ENCODE data around the gene DESI1.

DESI1 gene

GRCh38 chr22:41621099-41621910 is 462 bp upstream of the DESI1 start, which contains the start of gene XRCC6:
TSS of gene XRCC6 (plus strand) at chr22:41621295. CDS start at chr22:41622005, 710 bp downstream.
- ChIA-PET POLR2A (interaction anchor here (0.6 to 3.5 kb wide), 50 partner anchors 9 to 911 kb away, joined by 3 to 75 read pairs (median 4); partner anchors contain the start of genes CCDC134, CENPM, CSDC2 and PHF5A), CTCF (interaction anchor here (1.0 to 1.5 kb wide), 2 partner anchors 24 kb away, joined by 3 to 4 read pairs; no protein-coding TSS in a partner anchor)
- Histone ChIP-seq H3K9me3 (ENCODE audit: control insufficient read depth, insufficient read depth, low read depth, low read length) (no peaks in the 10 kb centered on the region), H3K4me1 (ENCODE audit: control insufficient read depth, insufficient read depth, low read length) (peaks cover 3% of the 10 kb centered on the region; the same call in 1 of the 2 replicates), H3K4me3 (ENCODE audit: low read depth, low read length) (peak within 1 kb of the TSS; percentile 98), H3K36me3 (ENCODE audit: control insufficient read depth in 2 of 2, insufficient read depth in 1 of 2, low read length in 2 of 2) (peaks cover 39 to 42% of the 10 kb centered on the region in 2 experiments), H3K27ac (ENCODE audit: extremely low read depth, low read depth, low read length) (peak within 1 kb of the TSS; percentile 97)
- no peak for TF ChIP-seq GFI1B (tag by site-specific recombination; IDR thresholded peaks at IDR 0.05)
- peak; percentile 14; the same call in 1 of the 2 replicates for TF ChIP-seq ZNF394 (tag by site-specific recombination; IDR thresholded peaks at IDR 0.05; ENCODE audit: borderline replicate concordance)
- no peak for TF ChIP-seq ZNF624 (tag by site-specific recombination; IDR thresholded peaks at IDR 0.05)
- TF ChIP-seq ZNF132 (tag by site-specific recombination; IDR thresholded peaks at IDR 0.05; ENCODE audit: borderline replicate concordance), result no peak
- TF ChIP-seq ZNF501 (tag by site-specific recombination; IDR thresholded peaks at IDR 0.05), result peak; percentile 58; the same call in 1 of the 2 replicates
- TF ChIP-seq REST (tag by site-specific recombination; IDR thresholded peaks at IDR 0.05), result peak; percentile 24; the same call in 1 of the 2 replicates
- no peak for TF ChIP-seq ZNF664 (tag by site-specific recombination; IDR thresholded peaks at IDR 0.05)
- TF ChIP-seq ZNF26 (tag by site-specific recombination; IDR thresholded peaks at IDR 0.05), result no peak
- no peak for TF ChIP-seq TCF7L2 (IDR thresholded peaks at IDR 0.05; ENCODE audit: borderline replicate concordance, low read depth, low read length)
- TF ChIP-seq ZNF280C (tag by site-specific recombination; IDR thresholded peaks at IDR 0.05), result no peak
- TF ChIP-seq BCL11A (tag by site-specific recombination; IDR thresholded peaks at IDR 0.05; ENCODE audit: low read depth), result no peak
- peak; percentile 51 for TF ChIP-seq ZBTB26 (tag by site-specific recombination; optimal IDR thresholded peaks at IDR 0.05)
- no peak for TF ChIP-seq SETDB1 (IDR thresholded peaks at IDR 0.05; ENCODE audit: insufficient read length, low read length)
- 0 out of 2 replicates have a peak, but pooled peaks have one; percentile 48 for TF ChIP-seq ZNF121 (tag by site-specific recombination; IDR thresholded peaks at IDR 0.05)
- no peak for TF ChIP-seq SCRT2 (tag by site-specific recombination; IDR thresholded peaks at IDR 0.05)
- peak; percentile 99 for TF ChIP-seq ZNF629 (tag by site-specific recombination; IDR thresholded peaks at IDR 0.05)
- TF ChIP-seq TRIM28 (IDR thresholded peaks at IDR 0.05; ENCODE audit: borderline replicate concordance, low read length), result no peak; the same call in 1 of the 2 replicates
- no peak for TF ChIP-seq ZNF544 (tag by site-specific recombination; IDR thresholded peaks at IDR 0.05)
- TF ChIP-seq SALL2 (tag by site-specific recombination; IDR thresholded peaks at IDR 0.05; ENCODE audit: borderline replicate concordance), result no peak
- TF ChIP-seq ZNF600 (tag by site-specific recombination; IDR thresholded peaks at IDR 0.05), result peak; percentile 79
- TF ChIP-seq KLF8 (tag by site-specific recombination; IDR thresholded peaks at IDR 0.05), result peak; percentile 68; the same call in 1 of the 2 replicates
- no peak for TF ChIP-seq CTCF (tag by site-specific recombination; IDR thresholded peaks at IDR 0.05)
- no peak for TF ChIP-seq ZBTB1 (tag by site-specific recombination; IDR thresholded peaks at IDR 0.05)
- no peak for TF ChIP-seq ZNF560 (tag by site-specific recombination; IDR thresholded peaks at IDR 0.05; ENCODE audit: borderline replicate concordance)
- no peak for TF ChIP-seq ZNF140 (tag by site-specific recombination; IDR thresholded peaks at IDR 0.05)
- TF ChIP-seq ZNF645 (tag by site-specific recombination; IDR thresholded peaks at IDR 0.05), result no peak
